SK-N-DZ (cell line): ENCODE measurements around the gene FBXO21.

Experiments
- DNase-seq: peaks from one replicate; pipeline ENCODE4 v3.0.0-alpha.2; 2015; ENCODE audit warnings: low spot score

FBXO21 gene

GRCh38 chr12:117140397-117141096, 49.7 kb downstream of the FBXO21 start:
- no peak for DNase-seq

GRCh38 chr12:117139025-117139717, 51.1 kb downstream of the FBXO21 start:
- DNase-seq, result no peak

GRCh38 chr12:117134721-117135120, 55.5 kb downstream of the FBXO21 start:
- no peak for DNase-seq

GRCh38 chr12:117134059-117134458, 56.2 kb downstream of the FBXO21 start:
- no peak for DNase-seq

GRCh38 chr12:117130801-117131200, 59.5 kb downstream of the FBXO21 start:
- DNase-seq, result no peak

- no peak for DNase-seq
Observed at GRCh38 chr12:117129391-117129790, 60.9 kb downstream of the FBXO21 start.

- DNase-seq, result no peak
Observed at GRCh38 chr12:117127933-117128823, 62.1 kb downstream of the FBXO21 start.

- no peak for DNase-seq
Observed at GRCh38 chr12:117126335-117126734, 63.9 kb downstream of the FBXO21 start.

- DNase-seq, result no peak
Observed at GRCh38 chr12:117125767-117126166, 64.5 kb downstream of the FBXO21 start.

- no peak for DNase-seq
Observed at GRCh38 chr12:117125272-117125613, 65.0 kb downstream of the FBXO21 start.

GRCh38 chr12:117124421-117125271, 65.6 kb downstream of the FBXO21 start:
- no peak for DNase-seq

- DNase-seq, result no peak
Observed at GRCh38 chr12:117121441-117121840, 68.8 kb downstream of the FBXO21 start.

GRCh38 chr12:117120787-117121186, 69.5 kb downstream of the FBXO21 start:
- DNase-seq, result no peak

GRCh38 chr12:117119592-117120198, 70.6 kb downstream of the FBXO21 start:
- DNase-seq, result peak; percentile 77

- peak; percentile 43 for DNase-seq
Observed at GRCh38 chr12:117118838-117119591, 71.3 kb downstream of the FBXO21 start.

- DNase-seq, result no peak
Observed at GRCh38 chr12:117114784-117115183, 75.5 kb downstream of the FBXO21 start.

GRCh38 chr12:117113231-117113630, 77.0 kb downstream of the FBXO21 start:
- no peak for DNase-seq

GRCh38 chr12:117111821-117112595, 78.3 kb downstream of the FBXO21 start:
- DNase-seq, result peak; percentile 50

- no peak for DNase-seq
Observed at GRCh38 chr12:117111386-117111785, 78.9 kb downstream of the FBXO21 start.
